DMS153 treated with DMSO at 0.1 percent for 48 hours (cell line): ENCODE data around the gene TXLNB.
"Not testable (repeated sequence)": the region's sequence is repeated elsewhere in the genome, so short reads cannot be mapped to it uniquely, and the experiment has no call there.

Experiments
- DNase-seq: peaks from one replicate; lab custom pipeline; 2025; ENCODE audit not compliant: unreplicated experiment; lab: John Stamatoyannopoulos, UW

The TXLNB gene

DNA sequence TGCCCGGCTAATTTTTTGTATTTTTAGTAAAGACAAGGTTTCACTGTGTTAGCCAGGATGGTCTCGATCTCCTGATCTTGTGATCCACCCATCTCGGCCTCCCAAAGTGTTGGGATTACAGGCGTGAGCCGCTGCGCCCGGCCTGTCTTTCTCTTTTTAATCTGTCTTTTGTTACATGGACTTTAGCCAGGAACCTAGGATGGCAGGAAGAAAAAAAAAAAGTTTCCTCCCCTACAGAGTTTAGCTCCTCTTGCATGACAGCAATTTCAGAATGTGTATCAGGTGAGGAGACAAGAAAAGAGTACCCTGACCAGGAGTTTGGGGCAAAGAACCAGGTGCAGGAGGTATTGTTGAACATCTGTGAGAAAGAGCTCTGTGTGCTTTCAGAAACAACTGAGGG is 21.4 kb upstream of the TXLNB start:
- no peak for DNase-seq

DNA sequence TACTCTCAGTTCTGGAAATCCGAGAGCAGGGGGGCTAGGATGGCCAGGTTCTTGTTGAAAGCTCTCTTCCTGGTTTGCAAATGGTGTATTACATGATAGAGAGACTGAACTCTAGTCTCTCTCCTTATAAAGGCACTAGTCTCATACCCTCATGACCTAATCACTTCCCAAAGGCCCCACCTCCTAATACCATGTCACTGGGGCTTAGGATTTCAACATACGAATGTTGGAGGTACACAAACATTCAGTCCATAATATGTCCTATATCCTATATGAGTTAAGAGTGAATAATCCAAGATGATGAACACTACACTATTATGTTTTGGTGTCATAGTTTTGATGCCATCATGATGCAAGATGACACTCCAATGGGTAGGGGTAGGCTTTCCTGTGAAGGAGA is 20.0 kb upstream of the TXLNB start:
- no peak for DNase-seq

DNA sequence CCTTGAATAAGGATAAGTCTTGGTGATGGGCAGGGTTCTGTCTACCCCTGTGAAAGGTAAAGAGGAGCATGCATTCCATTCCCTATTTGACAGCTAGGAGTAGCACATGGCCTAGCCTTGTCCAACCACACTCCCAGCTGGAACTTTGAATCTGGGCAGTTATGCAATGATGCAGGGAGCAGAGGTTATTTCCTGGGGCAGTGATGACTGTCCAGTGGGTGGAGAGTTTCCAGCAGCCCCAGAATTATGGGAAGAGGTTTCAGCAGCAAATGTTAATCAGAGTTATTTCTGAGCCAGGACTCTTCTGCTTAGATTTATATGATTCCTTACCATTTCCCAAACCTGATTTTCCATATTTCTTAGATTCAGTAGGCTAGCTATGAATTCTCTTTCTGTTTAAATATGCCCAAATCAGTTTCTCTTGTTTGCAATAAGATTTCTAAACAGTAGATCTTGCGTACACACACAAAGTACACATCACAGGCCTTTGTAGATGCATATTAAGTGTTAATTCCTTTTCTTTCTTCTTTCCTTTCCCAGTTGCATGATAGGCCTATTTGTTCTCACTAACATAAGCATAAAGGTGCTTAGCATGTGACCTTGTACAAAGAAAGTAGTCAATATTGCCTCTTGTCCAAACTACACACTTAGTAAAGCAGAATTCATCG is 17.3 kb upstream of the TXLNB start:
- DNase-seq, result no peak

DNA sequence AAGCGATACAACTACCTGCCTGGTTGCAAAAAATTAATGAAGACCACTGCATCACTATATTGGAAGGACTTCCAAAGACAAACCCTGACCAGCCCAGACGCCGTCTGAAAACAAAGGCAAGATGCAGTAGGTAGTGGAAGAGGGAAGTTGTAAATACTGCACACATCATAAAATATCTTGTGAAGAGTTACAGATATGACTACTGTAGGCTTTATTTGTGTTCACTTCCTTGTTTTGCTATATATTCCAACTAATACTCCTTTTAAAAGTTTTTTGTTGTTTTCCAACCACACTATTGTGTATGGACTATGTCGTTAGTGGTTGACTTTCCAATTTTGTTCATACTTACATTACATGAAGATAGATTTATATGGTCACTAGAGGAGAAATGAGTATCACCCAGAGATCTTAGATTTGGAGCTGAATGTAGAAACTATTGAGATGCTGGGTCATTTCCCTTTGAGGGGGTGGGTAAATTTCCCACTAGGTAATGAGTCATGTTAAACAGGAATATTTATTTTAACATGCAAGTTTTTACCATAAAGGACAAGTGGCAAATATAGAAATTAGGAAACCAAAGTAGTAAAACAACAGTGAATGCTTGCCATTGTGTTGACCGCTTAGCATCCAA is 16.6 kb upstream of the TXLNB start:
- no peak for DNase-seq

DNA sequence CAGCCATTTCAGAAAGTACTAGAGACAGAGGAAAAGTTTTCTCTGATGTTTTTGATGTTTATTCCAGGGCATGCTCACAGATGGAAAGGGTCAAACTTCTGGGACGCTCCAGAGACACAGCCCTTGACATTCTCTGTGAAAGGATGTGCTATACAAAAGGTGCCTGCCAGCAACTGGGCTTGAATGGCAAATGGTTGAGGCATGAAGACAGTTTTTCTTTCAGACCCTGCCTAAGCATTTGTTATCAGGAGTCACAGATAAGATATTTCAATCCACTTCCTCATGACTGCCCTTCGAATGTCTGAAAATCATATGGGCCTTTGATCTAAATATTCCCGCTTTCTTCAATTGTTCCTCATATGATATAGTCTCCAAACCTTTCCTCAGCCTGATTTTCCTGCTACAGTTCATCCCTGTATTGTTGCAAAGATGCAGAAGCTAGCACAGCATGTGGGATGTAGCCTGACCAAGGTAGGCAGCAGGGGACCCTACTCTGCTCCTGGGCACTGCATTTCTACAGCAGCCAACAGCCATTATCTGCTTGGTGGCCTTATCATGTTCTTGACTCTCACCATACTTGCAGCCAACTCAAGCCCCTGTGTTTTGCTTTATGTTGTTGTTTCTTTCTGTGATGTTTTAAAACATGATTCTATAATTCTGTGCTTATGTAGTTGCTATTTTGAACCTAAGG is 14.6 kb upstream of the TXLNB start:
- DNase-seq, result no peak

DNA sequence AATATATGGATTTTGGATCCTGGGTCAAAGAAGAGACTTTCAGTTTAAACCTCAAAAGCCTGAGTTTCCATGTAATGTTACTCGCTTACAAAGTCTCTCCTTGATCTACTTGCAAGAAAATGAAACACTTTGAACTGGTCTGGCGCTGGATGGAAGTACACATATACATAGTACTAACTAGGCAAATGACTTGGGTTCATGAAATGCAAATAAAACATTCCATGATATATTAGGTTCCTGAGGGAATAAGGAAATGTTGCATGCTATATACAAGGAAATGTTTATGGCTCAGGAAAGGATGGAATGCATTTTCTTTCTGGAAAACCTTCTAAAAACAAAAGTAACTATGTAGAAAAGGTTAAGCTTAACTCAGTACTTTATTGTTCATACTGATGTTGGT is 11.4 kb upstream of the TXLNB start:
- DNase-seq, result no peak

DNA sequence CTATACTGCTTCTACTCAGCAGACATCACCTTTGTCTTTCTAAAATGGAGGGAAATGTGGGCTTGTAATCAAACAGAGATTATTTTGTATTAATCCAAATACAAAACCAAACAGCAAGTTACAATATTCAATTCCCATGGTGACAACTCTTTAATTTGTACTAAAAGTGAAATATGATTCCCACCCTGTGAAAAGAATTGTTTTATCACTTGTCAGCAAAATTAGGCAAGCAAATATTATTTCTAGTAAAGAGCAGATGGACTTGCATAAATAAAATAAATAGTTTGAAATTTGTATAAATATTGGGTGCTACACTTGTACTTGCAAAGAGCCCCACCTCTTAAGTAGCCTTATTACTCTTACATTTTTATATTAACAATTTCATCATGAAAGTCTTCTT is 6.1 kb upstream of the TXLNB start:
- no peak for DNase-seq

DNA sequence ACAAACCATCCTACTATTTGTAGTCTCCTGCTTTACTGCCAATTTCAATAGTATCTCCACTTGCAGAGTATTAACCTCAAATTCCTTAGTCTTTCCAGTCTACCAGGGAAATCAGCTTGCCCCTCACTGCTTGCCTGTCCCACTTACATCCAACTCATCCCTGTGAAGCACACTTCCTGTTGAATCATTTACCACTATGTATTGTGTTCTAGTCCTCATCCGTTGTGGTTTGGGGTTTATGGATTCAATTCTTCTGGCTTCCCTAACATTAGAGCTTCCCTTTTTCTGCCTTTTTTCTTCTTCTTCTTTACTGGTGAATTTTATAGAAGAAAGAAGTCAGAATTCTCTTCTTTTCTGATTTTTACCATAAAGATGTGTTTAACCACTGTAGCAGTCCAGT is 5.1 kb upstream of the TXLNB start:
- no peak for DNase-seq

DNA sequence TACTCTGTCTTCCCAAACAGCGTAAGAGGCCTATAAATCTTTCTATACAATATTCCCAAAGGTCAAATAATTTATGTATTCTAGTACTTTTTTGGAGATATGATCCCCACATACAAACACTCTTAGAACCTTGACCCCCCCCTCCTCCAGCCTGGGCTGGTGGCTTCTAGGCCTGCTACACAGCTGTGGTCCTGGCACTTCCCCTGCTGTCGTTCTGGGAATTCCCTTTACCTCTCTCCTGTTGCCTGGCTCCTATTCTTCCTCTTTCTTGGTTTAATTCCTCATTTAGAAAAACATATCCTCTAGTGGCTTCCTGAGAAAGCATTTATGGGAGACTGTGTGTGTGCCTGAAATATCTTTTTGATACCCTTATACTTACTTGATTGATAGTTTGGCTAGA is 4.1 kb upstream of the TXLNB start:
- no peak for DNase-seq

DNA sequence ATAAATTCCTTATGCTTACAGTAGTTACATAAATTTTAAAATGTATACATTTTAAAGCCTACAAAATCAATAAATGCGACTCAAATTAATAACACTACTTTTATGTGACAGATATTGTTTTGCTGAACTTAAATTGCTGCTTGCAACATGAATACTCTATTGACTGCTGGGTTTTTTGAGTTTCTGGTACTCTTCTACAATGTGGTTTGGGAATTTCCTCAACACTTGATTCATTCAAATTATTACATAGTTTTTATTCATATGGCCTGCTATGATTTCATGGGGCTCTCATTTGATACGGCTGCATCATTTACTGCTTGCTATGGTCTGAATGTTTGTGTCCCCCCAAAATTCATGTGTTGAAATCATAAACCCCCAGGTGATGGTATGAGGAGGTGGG is 2.3 kb upstream of the TXLNB start:
- no peak for DNase-seq

DNA sequence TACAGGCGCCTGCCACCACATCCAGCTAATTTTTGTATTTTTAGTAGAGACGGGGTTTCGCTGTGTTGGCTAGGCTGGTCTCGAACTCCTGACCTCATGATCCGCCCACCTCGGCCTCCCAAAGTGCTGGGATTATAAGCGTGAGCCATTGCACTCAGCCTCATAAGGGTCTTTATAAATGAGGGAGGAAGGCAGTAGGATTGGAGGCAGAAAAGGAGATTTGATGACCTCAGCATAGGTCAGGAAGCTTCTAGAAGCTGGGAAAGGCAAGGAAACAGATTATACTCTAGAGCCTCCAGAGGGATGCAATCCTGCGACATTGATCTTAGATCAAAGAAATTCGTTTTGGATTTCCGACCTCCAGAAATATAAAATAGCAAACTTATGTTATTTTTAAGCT is 1.4 kb upstream of the TXLNB start:
- not testable (repeated sequence) for DNase-seq

DNA sequence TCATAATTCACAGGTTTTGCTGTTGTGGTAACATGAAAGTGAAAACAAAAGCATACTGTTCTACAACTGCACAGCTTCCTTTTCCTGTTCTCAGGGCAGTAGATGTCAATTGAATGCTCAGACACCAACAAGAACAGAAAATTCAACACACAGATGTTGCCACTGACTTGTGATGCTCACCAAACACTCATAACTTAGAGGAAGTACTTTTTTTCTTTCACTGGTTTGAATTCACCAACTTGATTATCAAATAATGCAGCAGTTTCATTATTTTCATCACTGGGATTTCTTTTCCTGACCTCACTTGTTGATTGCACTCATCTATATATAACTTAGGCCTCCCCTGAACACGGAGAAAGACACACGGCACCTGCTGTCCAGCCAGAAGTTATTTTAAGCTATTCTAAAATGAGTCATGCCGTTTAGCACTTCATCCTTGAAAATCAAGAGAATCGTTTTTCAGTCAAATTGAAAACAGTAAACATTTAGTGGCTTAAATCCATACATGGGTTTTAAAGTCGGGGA is 949 bp downstream of the TXLNB start:
- no peak for DNase-seq

DNA sequence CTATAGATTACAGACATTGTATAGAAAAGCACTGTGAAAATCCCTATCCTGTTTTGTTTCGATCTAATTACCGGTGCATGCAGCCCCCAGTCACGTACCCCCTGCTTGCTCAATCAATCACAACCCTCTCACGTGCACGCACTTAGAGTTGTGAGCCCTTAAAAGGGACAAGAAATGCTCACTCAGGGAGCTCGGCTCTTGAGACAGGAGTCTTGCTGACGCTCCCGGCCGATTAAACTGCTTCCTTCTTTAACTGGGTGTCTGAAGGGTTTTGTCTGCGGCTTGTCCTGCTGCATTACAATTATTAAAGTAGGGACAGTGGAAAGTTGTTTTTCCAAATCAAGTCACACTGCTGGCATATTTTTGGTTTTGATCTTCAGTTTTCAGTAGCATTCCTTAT is 2.6 kb downstream of the TXLNB start:
- DNase-seq, result no peak

DNA sequence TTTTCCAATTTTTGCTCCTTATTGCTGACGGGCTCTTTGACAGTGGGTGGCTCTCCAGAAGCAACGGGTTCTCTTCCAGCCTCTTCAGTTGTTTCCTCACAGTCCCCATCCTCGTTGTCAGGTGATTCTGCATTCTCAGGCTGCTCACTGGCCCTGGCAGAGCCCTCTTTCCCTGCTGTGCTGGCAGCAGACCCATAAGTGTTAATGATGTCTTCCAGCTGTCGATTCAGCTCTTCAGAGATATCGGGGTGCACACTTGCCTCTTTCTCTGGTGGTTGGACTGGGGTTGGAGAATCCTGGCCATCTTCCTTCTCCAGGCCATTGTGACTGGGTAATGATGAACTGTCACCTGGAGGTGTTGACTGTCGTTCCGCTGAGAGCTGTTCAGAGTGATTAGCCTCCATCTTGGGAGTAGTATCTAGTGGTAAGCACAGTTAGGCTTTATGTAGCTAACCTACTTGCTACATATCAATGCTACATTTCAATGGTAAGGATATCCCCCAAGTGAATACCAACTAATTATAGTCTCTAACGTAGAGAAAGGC is 3.2 kb downstream of the TXLNB start:
- DNase-seq, result no peak

DNA sequence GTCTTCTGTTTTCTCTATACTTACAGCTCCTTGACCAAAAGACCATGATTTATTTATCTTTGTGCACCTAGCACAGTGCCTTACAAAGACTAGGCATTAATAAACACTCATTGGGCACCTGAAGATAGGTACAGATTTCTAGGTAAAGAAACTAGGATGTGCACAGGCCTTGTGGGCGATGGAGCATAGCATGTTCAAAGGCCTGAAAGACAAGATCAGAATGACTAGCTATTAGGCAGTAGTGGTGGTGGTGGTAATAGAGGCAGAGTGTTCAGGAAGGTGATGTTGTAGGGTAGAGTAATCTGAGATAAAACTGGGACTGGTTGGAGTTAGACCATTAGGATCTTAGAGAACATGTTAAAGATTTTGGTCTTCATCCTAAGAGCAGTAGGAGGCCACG is 3.9 kb downstream of the TXLNB start:
- no peak for DNase-seq

DNA sequence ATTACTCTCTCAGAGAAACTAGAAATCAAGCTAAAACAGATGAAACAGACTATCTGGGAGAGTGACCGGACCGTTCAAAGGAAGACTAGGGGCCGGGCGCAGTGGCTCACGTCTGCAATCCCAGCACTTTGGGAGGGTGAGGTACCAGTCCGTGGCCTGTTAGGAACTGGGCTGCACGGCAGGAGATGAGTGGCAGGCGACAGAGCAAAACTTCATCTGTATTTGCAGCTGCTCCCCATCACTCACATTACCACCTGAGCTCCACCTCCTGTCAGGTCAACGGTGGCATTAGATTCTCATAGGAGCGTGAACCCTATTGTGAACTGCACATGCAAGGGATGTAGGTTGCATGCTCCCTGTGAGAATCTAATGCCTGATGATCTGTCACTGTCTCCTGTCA is 5.4 kb downstream of the TXLNB start:
- not testable (repeated sequence) for DNase-seq

DNA sequence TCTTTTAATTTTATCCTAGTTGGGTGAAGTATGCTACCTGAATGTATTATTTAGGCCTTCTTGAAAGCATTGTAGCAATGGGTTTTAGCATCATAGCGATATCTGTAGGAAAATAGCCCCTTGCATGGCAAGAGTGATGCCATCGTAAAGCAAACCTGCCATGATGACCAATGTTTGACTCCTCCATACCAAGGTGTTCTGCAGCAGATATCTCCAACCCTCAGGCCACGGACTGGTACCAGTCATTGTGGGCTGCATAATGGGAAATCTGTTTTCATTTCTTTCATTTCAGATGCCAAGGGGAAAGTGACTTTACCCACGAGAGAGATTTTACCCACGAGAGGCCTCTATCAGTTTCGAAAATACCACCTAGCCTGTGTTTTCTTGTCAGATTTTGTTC is 6.2 kb downstream of the TXLNB start:
- DNase-seq, result no peak

DNA sequence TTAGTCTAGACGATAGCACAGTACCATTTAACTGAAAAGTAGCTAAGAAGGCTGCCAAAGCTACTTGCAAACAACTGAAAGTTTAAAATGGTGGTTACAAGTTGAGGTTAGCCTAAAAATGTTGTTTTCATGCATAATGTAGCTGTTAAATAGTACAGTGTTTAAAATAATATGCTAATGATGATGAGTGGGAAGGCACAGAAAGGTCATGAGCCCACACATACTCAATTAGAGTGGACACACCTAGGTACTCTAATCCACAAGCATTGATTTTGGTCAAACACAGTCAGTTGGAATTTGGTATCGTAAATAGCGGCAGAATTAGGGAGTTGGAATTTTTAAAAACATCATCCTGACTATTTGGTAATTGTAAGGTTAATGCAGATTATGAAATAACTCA is 7.0 kb downstream of the TXLNB start:
- no peak for DNase-seq

DNA sequence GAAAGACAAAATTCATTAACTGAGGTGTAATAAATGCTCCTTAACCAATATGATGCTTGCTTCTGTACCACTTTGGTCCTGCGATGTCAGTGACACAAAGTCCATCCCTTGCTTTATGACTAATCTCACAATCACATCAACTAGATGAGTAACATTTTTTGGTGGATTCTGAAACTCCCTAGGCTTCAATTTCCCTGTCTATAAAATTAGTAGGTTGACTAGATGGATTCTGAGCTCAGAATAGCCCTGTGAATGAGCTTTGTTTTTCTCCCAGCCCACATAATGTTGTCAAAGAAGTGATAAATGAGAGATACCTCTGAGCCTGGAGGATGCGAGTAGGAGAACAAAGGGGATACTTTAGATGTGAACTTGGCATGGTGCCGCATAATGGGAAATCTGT is 9.1 kb downstream of the TXLNB start:
- no peak for DNase-seq

DNA sequence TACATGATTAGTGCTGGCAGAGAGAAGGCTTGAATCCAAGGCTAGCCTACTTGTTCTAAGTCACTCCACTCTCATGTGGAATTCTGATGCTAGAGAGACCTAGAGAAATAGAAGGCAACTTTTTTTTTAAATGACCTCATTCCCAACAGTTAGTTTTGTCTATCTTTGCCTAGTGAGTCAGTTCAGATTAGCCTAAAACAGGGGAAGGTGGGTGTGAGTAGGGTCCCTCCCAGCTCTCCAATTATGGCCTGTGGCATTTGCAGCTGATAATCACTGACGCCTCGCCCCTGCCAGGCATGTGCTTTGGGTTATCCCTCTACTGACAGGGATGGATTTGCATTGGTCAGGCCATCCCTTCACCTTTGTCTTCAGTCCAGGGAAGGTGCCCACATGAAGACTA is 13.6 kb downstream of the TXLNB start:
- DNase-seq, result no peak

DNA sequence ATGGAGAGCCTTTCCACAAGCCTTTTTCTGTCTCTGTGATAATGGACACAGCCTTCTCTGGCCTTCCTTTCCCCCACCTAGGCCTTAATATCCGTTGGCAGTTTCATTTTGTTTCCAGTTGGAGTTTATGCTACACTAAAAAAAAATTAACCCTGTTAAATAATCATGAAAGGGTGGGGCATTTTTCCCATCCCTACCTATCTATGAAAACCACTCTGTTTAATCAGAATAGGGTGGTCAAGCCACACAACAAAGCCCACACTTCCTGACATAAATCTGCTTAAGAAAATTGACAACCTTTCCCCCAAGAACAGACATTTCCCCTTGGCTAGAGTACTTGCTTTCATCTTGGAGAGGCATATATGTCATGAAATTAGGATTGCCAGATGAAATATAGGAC is 14.2 kb downstream of the TXLNB start:
- DNase-seq, result no peak

DNA sequence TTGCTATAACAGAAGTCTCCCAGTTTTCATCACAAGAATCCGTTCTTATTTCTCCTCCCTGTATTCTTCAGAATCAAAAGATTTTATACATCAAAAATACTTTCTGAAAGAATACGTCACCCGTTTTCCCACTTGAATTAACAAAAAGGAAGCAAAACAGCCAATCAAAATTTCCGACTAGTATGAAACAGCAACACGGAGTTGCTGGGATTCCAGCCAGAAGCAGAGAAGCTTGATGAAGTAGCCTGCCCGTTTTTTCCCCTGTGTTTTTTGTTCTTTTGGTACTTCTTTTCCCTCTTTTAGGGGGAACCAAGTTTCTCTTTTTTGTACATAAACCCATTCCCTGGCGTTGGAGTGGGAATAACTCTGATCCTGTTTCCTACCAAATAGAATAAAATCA is 14.6 kb downstream of the TXLNB start:
- DNase-seq, result no peak
